Breast epithelium (tissue), 3 donors: ENCODE results near the gene CTDSPL.

ENCODE experiments used
- CTCF ChIP-seq, 3 donors: fragments of 450-650 bp; IDR thresholded peaks; one replicate each; pipeline ENCODE4 v1.5.1; 2016 to 2017; ENCODE audit warnings: antibody characterized with exemption in 3 of 3, mild to moderate bottlenecking in 3 of 3, moderate library complexity in 3 of 3
- POLR2A ChIP-seq: fragments of 450-650 bp; IDR thresholded peaks from one replicate; pipeline ENCODE4 v1.6.1; 2016; ENCODE audit warnings: antibody characterized with exemption, mild to moderate bottlenecking, moderate library complexity

- TF ChIP-seq CTCF (IDR thresholded peaks at IDR 0.05) (no peak), POLR2A (no peak)
Observed at GRCh38 chr3:37832480-37832879, 29.2 kb upstream of the CTDSPL start.
